MCF 10A (cell line): ENCODE data around the gene PUS1. TPM values are rescaled to one million over a fixed set of nuclear protein-coding genes. Genes with fewer than 3 reads are reported as not detected.

ENCODE experiments used
- BruUV-seq: library from RNA; stranded (reverse); fragments of 400-500 nt; replicated peaks from 2 replicates; lab custom pipeline; 2021; lab: Mats Ljungman, UMichigan
- CTCF ChIA-PET: fragments of 300-600 bp; sonication (Branson Sonifier 250); formaldehyde crosslinking; extraction: SDS; loops from one replicate; lab custom pipeline; 2021; ENCODE audit warnings: antibody characterized with exemption, inconsistent platforms; lab: Yijun Ruan, JAX
- POLR2A ChIA-PET: fragments of 300-600, 350-650 bp; sonication (Branson Sonifier 250); formaldehyde crosslinking; extraction: SDS; loops from one replicate; lab custom pipeline; 2020; ENCODE audit warnings: antibody characterized with exemption, inconsistent platforms; lab: Yijun Ruan, JAX
- DNase-seq: peaks from one replicate; pipeline ENCODE4 v3.0.0-alpha.2; 2018; ENCODE audit not compliant: unreplicated experiment
- H3K27ac Mint-ChIP-seq: one replicate; pipeline ENCODE4 v1.8.0; 2022; ENCODE audit warnings: mild to moderate bottlenecking, low read depth, mixed read lengths; ENCODE audit not compliant: unreplicated experiment
- H3K27me3 Mint-ChIP-seq: one replicate; pipeline ENCODE4 v1.8.0; 2022; ENCODE audit warnings: mixed read lengths; ENCODE audit not compliant: insufficient read depth, unreplicated experiment
- H3K36me3 Mint-ChIP-seq: one replicate; pipeline ENCODE4 v1.8.0; 2022; ENCODE audit warnings: mild to moderate bottlenecking, moderate library complexity, mixed read lengths; ENCODE audit not compliant: insufficient read depth, unreplicated experiment
- H3K4me1 Mint-ChIP-seq: one replicate; pipeline ENCODE4 v1.8.0; 2022; ENCODE audit warnings: mixed read lengths; ENCODE audit not compliant: insufficient read depth, unreplicated experiment
- H3K4me3 Mint-ChIP-seq: one replicate; pipeline ENCODE4 v1.8.0; 2022; ENCODE audit warnings: mild to moderate bottlenecking, moderate library complexity, mixed read lengths; ENCODE audit not compliant: unreplicated experiment
- H3K9me3 Mint-ChIP-seq: one replicate; pipeline ENCODE4 v1.8.0; 2022; ENCODE audit warnings: mixed read lengths; ENCODE audit not compliant: unreplicated experiment
- CTCF ChIP-seq: fragments of 200-600 bp; IDR thresholded peaks from one replicate; pipeline ENCODE4 v1.8.0; 2022; ENCODE audit warnings: antibody characterized with exemption, mild to moderate bottlenecking; ENCODE audit not compliant: unreplicated experiment
- intact Hi-C: fragments of 100-400 bp; cut with micrococcal nuclease; formaldehyde crosslinking; loops from 2 replicates; pipeline ENCODE4 v1.14.1; 2022
- total RNA-seq: library from RNA; stranded (reverse); gene quantifications from 2 replicates; pipeline ENCODE4 v1.2.3, GENCODE V29; 2022

Gene PUS1
- total RNA-seq, 1 experiment from 2014 or later, result 72.3 TPM

- peaks cover 41% of the 10 kb centered on the region for H3K36me3 Mint-ChIP-seq
- POLR2A ChIA-PET, result interaction anchor here (0.5 to 2.6 kb wide), 11 partner anchors 8 to 133 kb away, joined by 3 to 29 read pairs (median 5); partner anchors contain the start of gene EP400
- CTCF ChIA-PET, result interaction anchor here (0.6 to 1.6 kb wide), 6 partner anchors 10 to 206 kb away, joined by 3 to 6 read pairs (median 4); no protein-coding TSS in a partner anchor
- no peaks in the 10 kb centered on the region for H3K27me3 Mint-ChIP-seq
- H3K4me1 Mint-ChIP-seq, result no peaks in the 10 kb centered on the region
- no peak for TF ChIP-seq CTCF
- intact Hi-C loops, result loop anchor here (2.0 kb wide), 2 partner anchors 33 to 69 kb away; no protein-coding TSS in a partner anchor
- BruUV-seq, result no TSS peak
- H3K4me3 Mint-ChIP-seq, result peak overlapping the region; percentile 93
- H3K27ac Mint-ChIP-seq, result peak overlapping the region; percentile 92
- DNase-seq, result no peak
- no peaks in the 10 kb centered on the region for H3K9me3 Mint-ChIP-seq
Measured at GRCh38 chr12:131929581-131930456, 743 bp downstream of the PUS1 start.

- ChIA-PET POLR2A (interaction anchor here (0.5 to 2.6 kb wide), 9 partner anchors 7 to 1351 kb away, joined by 3 to 29 read pairs (median 9); partner anchors contain the start of gene EP400), CTCF (interaction anchor here (0.6 to 1.6 kb wide), 3 partner anchors 15 to 207 kb away, joined by 3 to 6 read pairs (median 4); no protein-coding TSS in a partner anchor)
- no TSS peak for BruUV-seq
- intact Hi-C loops, result no loop called here
- Mint-ChIP-seq H3K9me3 (no peaks in the 10 kb centered on the region), H3K4me3 (peak overlapping the region; percentile 93), H3K4me1 (no peaks in the 10 kb centered on the region), H3K36me3 (peaks cover 48% of the 10 kb centered on the region), H3K27me3 (no peaks in the 10 kb centered on the region), H3K27ac (peak overlapping the region; percentile 59)
- DNase-seq, result no peak
- TF ChIP-seq CTCF, result no peak
Measured at GRCh38 chr12:131930510-131930909, 1.4 kb downstream of the PUS1 start.

GRCh38 chr12:131933387-131933786 lies 4.3 kb downstream of the PUS1 start:
- Mint-ChIP-seq H3K4me3 (no peak overlapping the region), H3K27ac (no peak overlapping the region), H3K9me3 (no peaks in the 10 kb centered on the region), H3K36me3 (peaks cover 74% of the 10 kb centered on the region), H3K4me1 (no peaks in the 10 kb centered on the region), H3K27me3 (no peaks in the 10 kb centered on the region)
- CTCF ChIA-PET, result no interaction called here
- no peak for DNase-seq
- POLR2A ChIA-PET, result interaction anchor here (1.2 kb wide), 1 partner anchor 16 kb away, joined by 3 read pairs; the partner anchor contains the start of gene EP400
- intact Hi-C loops, result no loop called here
- no peak for TF ChIP-seq CTCF
- BruUV-seq, result no TSS peak

- TF ChIP-seq CTCF, result no peak
- intact Hi-C loops, result no loop called here
- Mint-ChIP-seq H3K36me3 (peaks cover 74% of the 10 kb centered on the region), H3K9me3 (no peaks in the 10 kb centered on the region), H3K4me1 (peaks cover under 1% of the 10 kb centered on the region), H3K4me3 (no peak overlapping the region), H3K27ac (no peak overlapping the region), H3K27me3 (no peaks in the 10 kb centered on the region)
- no peak for DNase-seq
- CTCF ChIA-PET, result no interaction called here
- POLR2A ChIA-PET, result interaction anchor here (0.6 to 1.2 kb wide), 2 partner anchors 12 to 15 kb away, joined by 3 read pairs; partner anchors contain the start of gene EP400
- no TSS peak for BruUV-seq
Measured at GRCh38 chr12:131934535-131934934, 5.5 kb downstream of the PUS1 start.
